Hepatocyte (in vitro differentiated cells): ENCODE data around the gene C3orf22. TPM values are rescaled to one million over a fixed set of nuclear protein-coding genes. Genes with fewer than 3 reads are reported as not detected.

ENCODE experiments used
- DNase-seq: peaks from one replicate; pipeline ENCODE4 v3.0.0-alpha.2; 2016; ENCODE audit warnings: low spot score
- H2AFZ ChIP-seq: fragments of 200-600 bp; sonication (generic); 2 replicates; pipeline ENCODE4 v1.6.0; 2016; ENCODE audit warnings: antibody characterized with exemption, mild to moderate bottlenecking
- H3K27ac ChIP-seq: fragments of 200-600 bp; sonication (generic); 2 replicates; pipeline ENCODE4 v1.5.1; 2016; ENCODE audit warnings: mild to moderate bottlenecking
- H3K27me3 ChIP-seq: fragments of 200-600 bp; sonication (generic); 2 replicates; pipeline ENCODE4 v1.6.1; 2016
- H3K36me3 ChIP-seq: fragments of 200-600 bp; sonication (generic); replicated peaks from 2 replicates; pipeline ENCODE4 v1.5.1; 2016; ENCODE audit warnings: low read depth; ENCODE audit not compliant: insufficient read depth
- H3K4me1 ChIP-seq: fragments of 200-600 bp; sonication (generic); 2 replicates; pipeline ENCODE4 v1.5.1; 2016; ENCODE audit warnings: mild to moderate bottlenecking, moderate library complexity; ENCODE audit not compliant: insufficient read depth
- H3K4me2 ChIP-seq: fragments of 200-600 bp; sonication (generic); 2 replicates; pipeline ENCODE4 v1.6.0; 2016
- H3K4me3 ChIP-seq: fragments of 200-600 bp; sonication (generic); 2 replicates; pipeline ENCODE4 v1.5.1; 2016; ENCODE audit warnings: mild to moderate bottlenecking
- H3K79me2 ChIP-seq: fragments of 200-600 bp; sonication (generic); 2 replicates; pipeline ENCODE4 v1.6.0; 2017; ENCODE audit warnings: mild to moderate bottlenecking
- H3K9me2 ChIP-seq: fragments of 200-600 bp; sonication (generic); replicated peaks from 2 replicates; pipeline ENCODE4 v1.6.0; 2017; ENCODE audit warnings: mild to moderate bottlenecking; ENCODE audit not compliant: insufficient read depth
- H3K9me3 ChIP-seq: fragments of 200-600 bp; sonication (generic); 2 replicates; pipeline ENCODE4 v1.5.1; 2016; ENCODE audit warnings: low read depth, mild to moderate bottlenecking
- H4K20me1 ChIP-seq: fragments of 200-600 bp; sonication (generic); 2 replicates; pipeline ENCODE4 v1.6.0; 2016; ENCODE audit warnings: mild to moderate bottlenecking; ENCODE audit not compliant: insufficient read depth, poor library complexity, severe bottlenecking
- CTCF ChIP-seq: fragments of 200-600 bp; sonication (generic); IDR thresholded peaks from 2 replicates; pipeline ENCODE4 v1.5.1; 2016; ENCODE audit warnings: antibody characterized with exemption, mild to moderate bottlenecking; ENCODE audit not compliant: poor library complexity
- EZH2 ChIP-seq: fragments of 200-600 bp; sonication (generic); IDR thresholded peaks from 2 replicates; pipeline ENCODE4 v1.6.1; 2016; ENCODE audit warnings: antibody characterized with exemption, mild to moderate bottlenecking, borderline replicate concordance
- EZH2phosphoT487 ChIP-seq: fragments of 200-600 bp; sonication (generic); IDR thresholded peaks from one replicate; pipeline ENCODE4 v1.6.1; 2018; ENCODE audit warnings: antibody characterized with exemption, mild to moderate bottlenecking, low read depth, moderate library complexity; ENCODE audit not compliant: unreplicated experiment, severe bottlenecking
- WGBS: methylation state at CpG from one replicate; pipeline ENCODE4 v1.1.6; 2016; ENCODE audit warnings: low lambda C conversion rate; ENCODE audit errors: missing lambda C conversion rate; 5-methylcytosine and 5-hydroxymethylcytosine counted together
- polyA plus RNA-seq: library from polyadenylated mRNA; unstranded; fragments of >200 nt; fragmentation: Nextera tagmentation; extraction: Ambion mirVana; gene quantifications from 2 replicates; pipeline ENCODE4 v1.2.1, GENCODE V29; 2016
- total RNA-seq: library from RNA; depleted of rRNA; stranded (reverse); fragments of >200 nt; gene quantifications from 2 replicates; pipeline ENCODE4 v1.2.3, GENCODE V29; 2014

C3orf22 gene
- total and polyA plus RNA-seq, 2 experiments from 2014 or later: not detected

- WGBS: 77% methylated on average over 5 of the region's 5 CpGs
- Histone ChIP-seq H3K27me3 (no peaks in the 10 kb centered on the region), H3K4me2 (no peak overlapping the region), H3K79me2 (no peaks in the 10 kb centered on the region), H3K4me1 (no peaks in the 10 kb centered on the region), H3K9me2 (no peaks in the 10 kb centered on the region), H4K20me1 (no peaks in the 10 kb centered on the region), H3K36me3 (no peaks in the 10 kb centered on the region), H2AFZ (no peak overlapping the region), H3K4me3 (no peak overlapping the region), H3K9me3 (no peaks in the 10 kb centered on the region), H3K27ac (no peak overlapping the region)
- TF ChIP-seq EZH2 (no peak), CTCF (no peak), EZH2phosphoT487 (no peak)
- DNase-seq: no peak
These were observed 19.8 kb downstream of the C3orf22 start for GRCh38 chr3:126538966-126539365.

- TF ChIP-seq CTCF: no peak
- TF ChIP-seq EZH2phosphoT487: no peak
- no peak for TF ChIP-seq EZH2
- Histone ChIP-seq H3K27me3 (peaks cover 4% of the 10 kb centered on the region), H2AFZ (no peak overlapping the region), H4K20me1 (no peaks in the 10 kb centered on the region), H3K4me1 (no peaks in the 10 kb centered on the region), H3K4me3 (no peak overlapping the region), H3K79me2 (peaks cover 4% of the 10 kb centered on the region), H3K4me2 (no peak overlapping the region), H3K9me3 (no peaks in the 10 kb centered on the region), H3K36me3 (no peaks in the 10 kb centered on the region), H3K27ac (no peak overlapping the region), H3K9me2 (no peaks in the 10 kb centered on the region)
- 87% methylated on average over 9 of the region's 9 CpGs for WGBS
- DNase-seq: no peak
These were observed 20.4 kb downstream of the C3orf22 start for GRCh38 chr3:126538316-126538715.

GRCh38 chr3:126537730-126538281, 20.9 kb downstream of the C3orf22 start:
- Histone ChIP-seq H3K27ac (no peak overlapping the region), H3K27me3 (peaks cover 8% of the 10 kb centered on the region), H3K36me3 (no peaks in the 10 kb centered on the region), H3K4me1 (no peaks in the 10 kb centered on the region), H3K9me3 (no peaks in the 10 kb centered on the region), H3K4me2 (no peak overlapping the region), H3K4me3 (no peak overlapping the region), H2AFZ (no peak overlapping the region), H3K79me2 (peaks cover 6% of the 10 kb centered on the region), H3K9me2 (no peaks in the 10 kb centered on the region), H4K20me1 (no peaks in the 10 kb centered on the region)
- 88% methylated on average over 10 of the region's 10 CpGs for WGBS
- DNase-seq: no peak
- TF ChIP-seq EZH2phosphoT487 (no peak), CTCF (no peak), EZH2 (no peak)
